Loucy (cell line): ENCODE data around the gene JAM3.

Experiments
- H2AFZ ChIP-seq: fragments of 200-600 bp; sonication (generic); 2 replicates; pipeline ENCODE4 v1.6.0; 2016; ENCODE audit warnings: antibody characterized with exemption, mild to moderate bottlenecking, low read length, moderate library complexity
- H3F3A ChIP-seq: fragments of 200-600 bp; 2 replicates; pipeline ENCODE4 v1.6.0; 2016; ENCODE audit warnings: antibody characterized with exemption, low read depth, mild to moderate bottlenecking
- H3K27me3 ChIP-seq: fragments of 200-600 bp; sonication (generic); 2 replicates; pipeline ENCODE4 v1.6.1; 2014; ENCODE audit warnings: low read length, mild to moderate bottlenecking; ENCODE audit not compliant: insufficient read depth, poor library complexity, severe bottlenecking
- H3K36me3 ChIP-seq: fragments of 200-600 bp; sonication (generic); 2 replicates; pipeline ENCODE4 v1.6.1; 2016; ENCODE audit warnings: low read length; ENCODE audit not compliant: insufficient read depth
- H3K4me1 ChIP-seq: fragments of 200-600 bp; sonication (generic); 2 replicates; pipeline ENCODE4 v1.5.1; 2014; ENCODE audit warnings: low read length, mild to moderate bottlenecking; ENCODE audit not compliant: insufficient read depth, poor library complexity, severe bottlenecking
- H3K4me2 ChIP-seq: fragments of 200-600 bp; sonication (generic); 2 replicates; pipeline ENCODE4 v1.6.0; 2014; ENCODE audit warnings: antibody characterized with exemption, low read length, low read depth, mild to moderate bottlenecking; ENCODE audit not compliant: poor library complexity, severe bottlenecking
- H3K4me3 ChIP-seq: fragments of 200-600 bp; sonication (generic); 2 replicates; pipeline ENCODE4 v1.5.1; 2014; ENCODE audit warnings: low read length, mild to moderate bottlenecking, mixed read lengths; ENCODE audit not compliant: poor library complexity, severe bottlenecking
- H3K79me2 ChIP-seq: fragments of 200-600 bp; sonication (generic); 2 replicates; pipeline ENCODE4 v1.6.1; 2014; ENCODE audit warnings: low read length; ENCODE audit not compliant: insufficient read depth
- H3K9ac ChIP-seq: fragments of 200-600 bp; sonication (generic); 2 replicates; pipeline ENCODE4 v1.6.0; 2014; ENCODE audit warnings: mild to moderate bottlenecking, low read depth, low read length, moderate library complexity; ENCODE audit not compliant: poor library complexity, severe bottlenecking
- H3K9me2 ChIP-seq: fragments of 200-600 bp; sonication (generic); replicated peaks from 2 replicates; pipeline ENCODE4 v1.6.1; 2016; ENCODE audit warnings: low read depth, low read length, mixed read lengths
- H3K9me3 ChIP-seq: fragments of 200-600 bp; sonication (generic); 2 replicates; pipeline ENCODE4 v1.6.1; 2014; ENCODE audit warnings: mild to moderate bottlenecking, antibody characterized with exemption, low read length, low read depth; ENCODE audit not compliant: insufficient read depth
- H4K20me1 ChIP-seq: fragments of 200-600 bp; sonication (generic); 2 replicates; pipeline ENCODE4 v1.6.0; 2014; ENCODE audit warnings: antibody characterized with exemption, low read length, mild to moderate bottlenecking; ENCODE audit not compliant: insufficient read depth, poor library complexity, severe bottlenecking
- EZH2phosphoT487 ChIP-seq: fragments of 200-600 bp; IDR thresholded peaks from 2 replicates; pipeline ENCODE4 v1.6.1; 2018; ENCODE audit warnings: antibody characterized with exemption, mild to moderate bottlenecking, moderate library complexity, borderline replicate concordance
- TF ChIP-seq, protein P1 (sequence below): fragments of 200-600 bp; sonication (generic); conservative IDR thresholded peaks from 2 replicates; pipeline ENCODE4 v1.5.1; 2014; ENCODE audit warnings: mild to moderate bottlenecking, antibody characterized with exemption, low read length

The JAM3 gene

DNA sequence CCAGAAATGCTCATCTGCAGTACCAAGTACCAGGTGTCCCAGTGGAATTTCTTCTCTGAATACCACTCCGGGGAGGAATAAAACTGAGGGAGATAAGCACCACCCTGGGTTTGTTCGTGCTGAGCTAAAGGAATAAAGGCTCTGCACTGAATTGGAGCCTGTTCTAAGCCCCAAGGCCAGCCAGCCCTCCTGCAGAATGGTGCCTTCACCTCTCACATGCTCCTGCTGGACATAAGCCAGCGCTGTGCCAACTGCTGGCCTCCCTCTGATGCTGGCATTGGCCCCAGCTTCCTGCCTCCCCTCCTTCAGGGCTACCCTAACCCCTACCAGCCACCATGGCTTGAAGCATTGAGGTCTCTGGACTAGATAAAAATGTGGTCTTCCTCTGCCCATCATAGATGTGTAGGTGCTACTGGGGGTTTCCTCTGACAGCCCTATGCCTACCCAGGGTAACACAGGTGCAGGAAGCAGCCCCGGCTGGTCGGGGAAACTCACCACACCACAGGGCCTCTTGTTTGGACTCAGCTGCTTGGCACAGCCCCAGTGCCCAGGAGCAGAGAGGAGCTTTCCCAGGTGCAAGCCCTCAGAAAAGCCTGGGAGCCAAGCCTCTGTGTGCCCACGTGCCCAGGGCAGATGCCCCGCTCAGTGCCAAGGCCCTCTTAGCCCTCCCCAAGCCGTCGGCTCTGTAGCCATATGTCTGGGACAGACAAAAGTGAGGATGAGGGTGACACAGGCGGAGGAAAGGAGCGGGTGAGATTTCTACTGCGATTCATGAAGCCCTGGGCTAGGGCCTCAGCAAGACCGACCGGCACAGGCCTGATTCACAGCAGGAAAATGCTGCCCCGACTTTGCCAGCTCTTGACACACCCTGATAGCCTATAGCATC, 34.1 kb upstream of the JAM3 start:
- Histone ChIP-seq H2AFZ (peak overlapping the region; percentile 63; the same call in 1 of the 2 replicates), H3K4me3 (peak overlapping the region; percentile 51), H3K9me2 (no peaks in the 10 kb centered on the region), H3K36me3 (no peaks in the 10 kb centered on the region), H3K79me2 (no peaks in the 10 kb centered on the region), H3K4me1 (peaks cover 34% of the 10 kb centered on the region), H3K4me2 (peak overlapping the region; percentile 74), H3K9ac (peak overlapping the region; percentile 54), H4K20me1 (no peaks in the 10 kb centered on the region), H3K27me3 (no peaks in the 10 kb centered on the region), H3F3A (no peaks in the 10 kb centered on the region), H3K9me3 (no peaks in the 10 kb centered on the region)
- no peak for TF ChIP-seq EZH2phosphoT487
- TF ChIP-seq, protein P1, sequence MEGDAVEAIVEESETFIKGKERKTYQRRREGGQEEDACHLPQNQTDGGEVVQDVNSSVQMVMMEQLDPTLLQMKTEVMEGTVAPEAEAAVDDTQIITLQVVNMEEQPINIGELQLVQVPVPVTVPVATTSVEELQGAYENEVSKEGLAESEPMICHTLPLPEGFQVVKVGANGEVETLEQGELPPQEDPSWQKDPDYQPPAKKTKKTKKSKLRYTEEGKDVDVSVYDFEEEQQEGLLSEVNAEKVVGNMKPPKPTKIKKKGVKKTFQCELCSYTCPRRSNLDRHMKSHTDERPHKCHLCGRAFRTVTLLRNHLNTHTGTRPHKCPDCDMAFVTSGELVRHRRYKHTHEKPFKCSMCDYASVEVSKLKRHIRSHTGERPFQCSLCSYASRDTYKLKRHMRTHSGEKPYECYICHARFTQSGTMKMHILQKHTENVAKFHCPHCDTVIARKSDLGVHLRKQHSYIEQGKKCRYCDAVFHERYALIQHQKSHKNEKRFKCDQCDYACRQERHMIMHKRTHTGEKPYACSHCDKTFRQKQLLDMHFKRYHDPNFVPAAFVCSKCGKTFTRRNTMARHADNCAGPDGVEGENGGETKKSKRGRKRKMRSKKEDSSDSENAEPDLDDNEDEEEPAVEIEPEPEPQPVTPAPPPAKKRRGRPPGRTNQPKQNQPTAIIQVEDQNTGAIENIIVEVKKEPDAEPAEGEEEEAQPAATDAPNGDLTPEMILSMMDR = no peak

DNA sequence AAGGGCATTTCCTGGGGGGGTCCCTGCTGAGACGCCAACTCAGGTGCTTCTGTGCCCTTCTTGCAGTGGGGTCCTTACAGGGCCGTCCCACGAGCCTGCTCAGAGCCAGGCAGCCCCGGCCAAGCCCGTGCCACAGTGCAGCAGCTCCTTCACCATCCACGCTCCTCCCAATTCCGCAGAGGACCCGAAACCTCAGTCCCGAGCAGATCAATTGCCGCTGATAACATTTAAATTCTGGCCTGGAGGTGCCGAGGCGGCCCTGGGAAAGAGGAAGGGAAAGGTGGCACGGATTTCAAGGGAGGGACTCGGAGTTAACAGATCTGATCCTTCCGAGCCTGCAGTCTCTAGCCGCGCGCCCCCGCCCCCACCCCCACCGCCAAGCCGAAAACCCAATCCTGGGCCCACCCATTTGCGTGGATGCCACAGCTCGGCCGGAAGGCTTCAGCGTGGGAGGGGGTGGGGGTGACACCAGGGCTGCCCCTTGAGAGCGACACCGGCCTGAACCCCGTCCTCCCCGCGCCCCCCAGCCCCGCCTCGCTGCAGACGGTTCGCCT, 32.3 kb upstream of the JAM3 start:
- peak overlapping the region; percentile 78 for H3K4me3 ChIP-seq

DNA sequence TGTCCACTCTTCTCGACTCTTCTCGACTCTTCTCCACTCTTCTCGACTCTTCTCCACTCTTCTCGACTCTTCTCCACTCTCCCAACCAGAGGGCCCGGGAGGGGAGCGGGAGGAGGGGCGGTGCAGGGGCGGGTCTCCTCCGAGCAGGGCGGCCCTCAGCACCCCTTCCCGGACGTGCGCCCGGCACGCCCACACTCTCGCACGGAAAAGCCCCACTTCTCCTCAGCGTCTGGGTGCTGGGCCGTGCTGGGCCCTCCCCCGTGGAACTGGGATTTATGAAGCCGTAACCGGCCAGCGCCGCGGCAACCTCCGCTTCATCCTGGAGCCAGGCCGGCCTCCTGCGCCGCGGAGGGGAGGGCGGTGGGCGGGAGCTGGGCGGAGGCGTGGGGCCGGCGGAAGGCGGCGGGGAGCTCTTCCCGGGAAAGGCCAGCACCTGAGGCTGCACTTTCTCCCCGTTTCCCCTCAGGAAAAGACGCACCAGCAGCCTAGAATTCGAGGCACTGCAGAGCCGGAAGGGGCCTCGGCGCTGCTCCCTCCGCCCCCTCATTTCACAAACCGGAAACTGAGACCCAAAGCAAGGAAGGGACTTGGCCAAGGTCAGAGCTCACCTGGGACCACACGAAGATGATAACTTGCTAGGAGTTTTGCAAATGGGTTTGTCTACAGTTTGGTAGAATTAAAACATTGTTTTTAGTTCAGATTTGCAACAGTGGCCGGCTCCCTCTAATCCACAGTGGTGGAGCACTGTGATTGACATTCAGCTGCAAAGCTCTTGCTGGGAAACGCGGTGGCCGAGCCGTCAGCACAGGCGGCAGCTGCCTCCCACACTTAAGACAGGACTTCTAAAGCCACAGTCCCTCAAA, 31.6 kb upstream of the JAM3 start:
- Histone ChIP-seq H3K9me2 (no peaks in the 10 kb centered on the region), H2AFZ (peak overlapping the region; percentile 92), H3K79me2 (no peaks in the 10 kb centered on the region), H3F3A (no peaks in the 10 kb centered on the region), H3K9me3 (no peaks in the 10 kb centered on the region), H3K36me3 (no peaks in the 10 kb centered on the region), H3K4me2 (peak overlapping the region; percentile 80), H3K27me3 (no peaks in the 10 kb centered on the region), H4K20me1 (no peaks in the 10 kb centered on the region), H3K4me3 (peak overlapping the region; percentile 78), H3K9ac (peak overlapping the region; percentile 81), H3K4me1 (peaks cover 34% of the 10 kb centered on the region)
- TF ChIP-seq, protein P1 = no peak
- TF ChIP-seq EZH2phosphoT487 = no peak

More for the DNA sequence above, 32.3 kb upstream of the JAM3 start:
- no peaks in the 10 kb centered on the region for H3K36me3 ChIP-seq
- TF ChIP-seq, protein P1 = no peak
- no peak for TF ChIP-seq EZH2phosphoT487
- H3K9ac ChIP-seq = peak overlapping the region; percentile 81
- peaks cover 34% of the 10 kb centered on the region for H3K4me1 ChIP-seq
- H3F3A ChIP-seq = no peaks in the 10 kb centered on the region
- H3K79me2 ChIP-seq = no peaks in the 10 kb centered on the region
- no peaks in the 10 kb centered on the region for H3K27me3 ChIP-seq
- no peaks in the 10 kb centered on the region for H3K9me2 ChIP-seq
- H4K20me1 ChIP-seq = no peaks in the 10 kb centered on the region
- peak overlapping the region; percentile 80 for H3K4me2 ChIP-seq
- H2AFZ ChIP-seq = peak overlapping the region; percentile 92
- H3K9me3 ChIP-seq = no peaks in the 10 kb centered on the region
